RPMI7951 (cell line): ENCODE data around the gene CDK6. TPM values are rescaled to one million over a fixed set of nuclear protein-coding genes. Genes with fewer than 3 reads are reported as not detected.

ENCODE experiments used
- DNase-seq: peaks from one replicate; pipeline ENCODE4 v3.0.0-alpha.2; 2012; ENCODE audit warnings: low read depth
- total RNA-seq: library from RNA; depleted of rRNA; stranded (reverse); fragments of >200 nt; shearing (Covaris generic); gene quantifications from 2 replicates; pipeline ENCODE4 v1.2.3, GENCODE V29; 2014; rRNA removed

Gene CDK6
- total RNA-seq, 1 experiment from 2014 or later = 45.1 TPM

- no peak for DNase-seq
These were observed 245.6 kb downstream of the CDK6 start for GRCh38 chr7:92590711-92591310.

- no peak for DNase-seq
These were observed 247.3 kb downstream of the CDK6 start for GRCh38 chr7:92589056-92589455.

- DNase-seq = peak; percentile 50
These were observed 247.8 kb downstream of the CDK6 start for GRCh38 chr7:92588561-92588960.

GRCh38 chr7:92586841-92587240, 249.5 kb downstream of the CDK6 start:
- no peak for DNase-seq

GRCh38 chr7:92586403-92586802, 250.0 kb downstream of the CDK6 start:
- DNase-seq = no peak

- peak; percentile 14 for DNase-seq
These were observed 251.4 kb downstream of the CDK6 start for GRCh38 chr7:92584953-92585352.

- no peak for DNase-seq
These were observed 253.4 kb downstream of the CDK6 start for GRCh38 chr7:92582948-92583347.

- no peak for DNase-seq
These were observed 260.1 kb downstream of the CDK6 start for GRCh38 chr7:92576296-92576695.

GRCh38 chr7:92569137-92569536, 267.2 kb downstream of the CDK6 start:
- no peak for DNase-seq

GRCh38 chr7:92567460-92567859, 268.9 kb downstream of the CDK6 start:
- DNase-seq = peak; percentile 33

GRCh38 chr7:92563345-92563744, 273.0 kb downstream of the CDK6 start:
- DNase-seq = no peak

- DNase-seq = no peak
These were observed 275.8 kb downstream of the CDK6 start for GRCh38 chr7:92560602-92561001.

GRCh38 chr7:92557808-92558362, 278.5 kb downstream of the CDK6 start:
- no peak for DNase-seq

- DNase-seq = no peak
These were observed 279.1 kb downstream of the CDK6 start for GRCh38 chr7:92557249-92557648.

Other genes with a start within 250 kb of the CDK6 start
- 13.4 and 13.5 TPM in 2 replicates for gene FAM133B, start 246.2 kb downstream of the CDK6 start, total RNA-seq